IMR-90 (cell line): ENCODE measurements around the gene RBFOX1. TPM values are rescaled to one million over a fixed set of nuclear protein-coding genes. Genes with fewer than 3 reads are reported as not detected.

Experiments
- ATAC-seq: fragments of 200-7000 bp; cut with Tn5 transposase; 2 replicates; pipeline ENCODE4 v1.9.1; 2020; ENCODE audit warnings: low read depth, mild to moderate bottlenecking, moderate library complexity
- BruUV-seq: library from RNA; stranded (reverse); fragments of 400-500 nt; replicated peaks from 2 replicates; lab custom pipeline; 2021; lab: Mats Ljungman, UMichigan
- CTCF ChIA-PET: fragments of 300-600 bp; formaldehyde crosslinking; extraction: SDS; loops from one replicate; lab custom pipeline; 2021; ENCODE audit warnings: antibody characterized with exemption; lab: Yijun Ruan, JAX
- POLR2A ChIA-PET: fragments of 300-600 bp; sonication (Branson Sonifier 250); formaldehyde crosslinking; loops from one replicate; lab custom pipeline; 2022; ENCODE audit warnings: antibody characterized with exemption; ENCODE audit not compliant: unreplicated experiment; lab: Charles Lee
- DNase-seq: peaks from one replicate; pipeline ENCODE4 v3.0.0; 2013
- H2AFZ ChIP-seq: replicated peaks from 2 replicates; pipeline ENCODE3; 2013; ENCODE audit warnings: low read length, mild to moderate bottlenecking; ENCODE audit not compliant: poor library complexity
- H2AK5ac ChIP-seq: 2 replicates; pipeline ENCODE4 v1.6.1; 2013; ENCODE audit warnings: low read depth, low read length, inconsistent platforms
- H2AK9ac ChIP-seq: replicated peaks from 2 replicates; pipeline ENCODE3; 2013; ENCODE audit warnings: mild to moderate bottlenecking, low read depth, low read length, moderate library complexity; ENCODE audit not compliant: poor library complexity
- H2BK120ac ChIP-seq: 2 replicates; pipeline ENCODE4 v1.6.1; 2013; ENCODE audit warnings: low read depth, low read length, inconsistent platforms
- H2BK15ac ChIP-seq: 3 replicates; pipeline ENCODE4 v1.6.1; 2013; ENCODE audit warnings: low read depth, low read length, inconsistent platforms
- H2BK20ac ChIP-seq: 2 replicates; pipeline ENCODE4 v1.6.1; 2013; ENCODE audit warnings: low read depth, mild to moderate bottlenecking, inconsistent platforms, low read length, moderate library complexity
- H2BK5ac ChIP-seq: 2 replicates; pipeline ENCODE4 v1.6.1; 2013; ENCODE audit warnings: mild to moderate bottlenecking, low read depth, low read length, inconsistent platforms; ENCODE audit not compliant: poor library complexity, severe bottlenecking
- H3K14ac ChIP-seq: replicated peaks from 2 replicates; pipeline ENCODE4 v1.6.1; 2013; ENCODE audit warnings: low read depth, low read length, inconsistent platforms
- H3K18ac ChIP-seq: 2 replicates; pipeline ENCODE4 v1.6.1; 2013; ENCODE audit warnings: low read depth, low read length, control low read depth
- H3K23ac ChIP-seq: 2 replicates; pipeline ENCODE4 v1.6.1; 2013; ENCODE audit warnings: low read depth, low read length, inconsistent platforms
- H3K27ac ChIP-seq: 2 replicates; pipeline ENCODE4 v1.5.1; 2013; ENCODE audit warnings: mild to moderate bottlenecking, control low read depth, low read length; ENCODE audit not compliant: insufficient read depth
- H3K27me3 ChIP-seq: 2 replicates; pipeline ENCODE4 v1.6.1; 2013; ENCODE audit warnings: low read length; ENCODE audit not compliant: control insufficient read depth, insufficient read depth
- H3K36me3 ChIP-seq: 2 replicates; pipeline ENCODE4 v1.6.1; 2013; ENCODE audit warnings: low read length, mixed read lengths; ENCODE audit not compliant: control insufficient read depth, insufficient read depth
- H3K4ac ChIP-seq: 2 replicates; pipeline ENCODE4 v1.6.1; 2013; ENCODE audit warnings: low read depth, low read length, inconsistent platforms
- H3K4me1 ChIP-seq: 2 replicates; pipeline ENCODE4 v1.6.1; 2013; ENCODE audit warnings: low read length, mixed read lengths; ENCODE audit not compliant: control insufficient read depth, insufficient read depth
- H3K4me2 ChIP-seq: 2 replicates; pipeline ENCODE4 v1.6.1; 2013; ENCODE audit warnings: low read depth, mild to moderate bottlenecking, control low read depth, low read length, moderate library complexity
- H3K4me3 ChIP-seq: 2 replicates; pipeline ENCODE4 v1.5.1; 2013; ENCODE audit warnings: low read depth, mild to moderate bottlenecking, control low read depth, low read length, moderate library complexity; ENCODE audit not compliant: insufficient read depth
- H3K56ac ChIP-seq: 2 replicates; pipeline ENCODE4 v1.6.1; 2013; ENCODE audit warnings: low read length, inconsistent platforms; ENCODE audit not compliant: insufficient read depth; ENCODE audit errors: extremely low read depth
- H3K79me1 ChIP-seq, 2 experiments: 2 replicates each; pipeline ENCODE4 v1.6.1; 2013; ENCODE audit warnings: low read length in 2 of 2, inconsistent platforms in 1 of 2, low read depth in 1 of 2
- H3K9ac ChIP-seq: 2 replicates; pipeline ENCODE4 v1.6.1; 2013; ENCODE audit warnings: low read depth, low read length, control low read depth
- H3K9me1 ChIP-seq: 2 replicates; pipeline ENCODE4 v1.6.1; 2013; ENCODE audit warnings: low read length, inconsistent platforms; ENCODE audit not compliant: insufficient read depth
- H3K9me3 ChIP-seq: 2 replicates; pipeline ENCODE4 v1.6.1; 2013; ENCODE audit warnings: low read length; ENCODE audit not compliant: control insufficient read depth, insufficient read depth
- H4K20me1 ChIP-seq: 2 replicates; pipeline ENCODE4 v1.6.1; 2013; ENCODE audit warnings: low read length, inconsistent platforms; ENCODE audit not compliant: insufficient read depth
- H4K5ac ChIP-seq: 2 replicates; pipeline ENCODE4 v1.6.1; 2013; ENCODE audit warnings: mild to moderate bottlenecking, low read depth, low read length, control low read depth
- H4K8ac ChIP-seq, 2 experiments: 2 replicates each; pipeline ENCODE4 v1.6.1; 2013; ENCODE audit warnings: low read depth in 2 of 2, low read length in 2 of 2, control low read depth in 1 of 2, inconsistent platforms in 1 of 2
- H4K91ac ChIP-seq: 2 replicates; pipeline ENCODE4 v1.6.1; 2013; ENCODE audit warnings: low read depth, low read length, inconsistent platforms; ENCODE audit not compliant: insufficient read depth
- FOS ChIP-seq: fragments of 150-350 bp; IDR thresholded peaks from 2 replicates; pipeline ENCODE4 v1.6.1; 2016; ENCODE audit warnings: low read depth, low read length
- MAZ ChIP-seq: IDR thresholded peaks from 2 replicates; pipeline ENCODE4 v1.6.1; 2012; ENCODE audit warnings: low read depth, mild to moderate bottlenecking, low read length, improper control_type of control experiment, moderate library complexity, borderline replicate concordance
- SMC3 ChIP-seq: fragments of 150-350 bp; IDR thresholded peaks from 2 replicates; pipeline ENCODE4 v1.6.1; 2016; ENCODE audit warnings: low read depth, mild to moderate bottlenecking, antibody characterized with exemption, low read length, moderate library complexity
- WGBS, 2 experiments: methylation state at CpG; one replicate each; pipeline versions ENCODE4 v1.1.5 to v1.1.7; 2013; ENCODE audit warnings: missing lambda C conversion rate in 2 of 2; ENCODE audit not compliant: insufficient read length in 1 of 2; ENCODE audit errors: extremely low coverage in 2 of 2; 5-methylcytosine and 5-hydroxymethylcytosine counted together
- dilution Hi-C: fragments of 300-500 bp; cut with HindIII; formaldehyde crosslinking; loops from one replicate; pipeline ENCODE4 v1.14.3; 2018; ENCODE audit warnings: low sequenced_read_pairs; ENCODE audit not compliant: unreplicated experiment
- in situ Hi-C: fragments of 300-500 bp; cut with MboI; formaldehyde crosslinking; loops from 3 replicates; pipeline ENCODE4 v1.14.3; 2019; ENCODE audit warnings: low sequenced_read_pairs, inconsistent platforms, mixed read lengths
- intact Hi-C: fragments of 100-400 bp; cut with micrococcal nuclease; formaldehyde crosslinking; loops from 2 replicates; pipeline ENCODE4 v1.10.0; 2022
- polyA plus RNA-seq, 3 experiments: library from polyadenylated mRNA; depleted of rRNA; stranded (reverse); fragments of >200 nt; gene quantifications; 2 replicates each; pipeline ENCODE4 v1.2.3, GENCODE V29; 2012; ENCODE audit warnings: low replicate concordance in 1 of 3
- total RNA-seq: library from RNA; depleted of rRNA; stranded (reverse); fragments of >200 nt; gene quantifications from 2 replicates; pipeline ENCODE4 v1.2.3, GENCODE V29; 2012
- TF ChIP-seq, protein P1 (sequence below): fragments of 150-350 bp; IDR thresholded peaks from 2 replicates; pipeline ENCODE4 v1.6.1; 2017; ENCODE audit warnings: mild to moderate bottlenecking, antibody characterized with exemption, low read length, low read depth

Gene RBFOX1
- total and polyA plus RNA-seq, 2 of the 4 experiments (the other 2 are of a cell fraction) = not detected

- no TSS peak for BruUV-seq
- H3K4me2 ChIP-seq = no peak overlapping the region
Observed at GRCh38 chr16:7561908-7562405, 229.3 kb downstream of the RBFOX1 start.

More at GRCh38 chr16:7561908-7562405, 229.3 kb downstream of the RBFOX1 start:
- no peak for DNase-seq
- Histone ChIP-seq H4K20me1 (no peaks in the 10 kb centered on the region), H3K23ac (no peak overlapping the region), H2BK120ac (no peak overlapping the region), H3K14ac (no peak overlapping the region), H3K79me1 (no peaks in the 10 kb centered on the region), H3K9me1 (no peaks in the 10 kb centered on the region), H4K91ac (no peak overlapping the region), H3K4ac (no peak overlapping the region), H3K27ac (no peak overlapping the region), H2AK5ac (no peak overlapping the region), H3K56ac (no peak overlapping the region), H2AK9ac (no peak overlapping the region), H2AFZ (no peak overlapping the region), H3K4me3 (no peak overlapping the region), H3K4me1 (no peaks in the 10 kb centered on the region), H2BK20ac (no peak overlapping the region), H2BK5ac (no peak overlapping the region), H4K8ac (no peak overlapping the region), H3K9ac (no peak overlapping the region), H3K27me3 (no peaks in the 10 kb centered on the region), H3K36me3 (no peaks in the 10 kb centered on the region), H3K9me3 (peaks cover 18% of the 10 kb centered on the region), H4K5ac (no peak overlapping the region), H2BK15ac (no peak overlapping the region), H3K18ac (no peak overlapping the region)
- ChIA-PET POLR2A (no interaction called here), CTCF (no interaction called here)
- dilution Hi-C loops (no loop called here), in situ Hi-C loops (no loop called here), intact Hi-C loops (no loop called here)
- TF ChIP-seq, protein P1, sequence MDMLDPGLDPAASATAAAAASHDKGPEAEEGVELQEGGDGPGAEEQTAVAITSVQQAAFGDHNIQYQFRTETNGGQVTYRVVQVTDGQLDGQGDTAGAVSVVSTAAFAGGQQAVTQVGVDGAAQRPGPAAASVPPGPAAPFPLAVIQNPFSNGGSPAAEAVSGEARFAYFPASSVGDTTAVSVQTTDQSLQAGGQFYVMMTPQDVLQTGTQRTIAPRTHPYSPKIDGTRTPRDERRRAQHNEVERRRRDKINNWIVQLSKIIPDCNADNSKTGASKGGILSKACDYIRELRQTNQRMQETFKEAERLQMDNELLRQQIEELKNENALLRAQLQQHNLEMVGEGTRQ = no peak
- TF ChIP-seq SMC3 (no peak), FOS (no peak), MAZ (no peak)
- no peak for ATAC-seq
- 20% methylated on average over 1 of the region's 5 CpGs; no CpG with 5 or more reads in 1 of the 2 experiments for WGBS, 2 experiments
